Kidney epithelial cell (primary cell): ENCODE data around the gene DNAJC11. TPM values are rescaled to one million over a fixed set of nuclear protein-coding genes. Genes with fewer than 3 reads are reported as not detected.

Source experiments
- DNase-seq: peaks from one replicate; pipeline ENCODE4 v3.0.0-alpha.2; 2010; ENCODE audit warnings: low read depth
- H3K27me3 ChIP-seq: 2 replicates; pipeline ENCODE4 v1.6.0; 2011; ENCODE audit warnings: low read length; ENCODE audit not compliant: control insufficient read depth, insufficient read depth
- H3K36me3 ChIP-seq: 2 replicates; pipeline ENCODE4 v1.5.1; 2011; ENCODE audit warnings: low read length; ENCODE audit not compliant: control insufficient read depth, insufficient read depth
- H3K4me3 ChIP-seq: 2 replicates; pipeline ENCODE4 v1.5.1; 2011; ENCODE audit warnings: low read depth, mild to moderate bottlenecking, control low read depth, low read length
- CTCF ChIP-seq: IDR thresholded peaks from 2 replicates; pipeline ENCODE4 v1.5.1; 2011; ENCODE audit warnings: mild to moderate bottlenecking, moderate library complexity, low read length, control low read depth, inconsistent platforms; ENCODE audit not compliant: insufficient read depth, poor library complexity, severe bottlenecking
- total RNA-seq: library from RNA; depleted of rRNA; stranded (reverse); fragments of >200 nt; gene quantifications from 2 replicates; pipeline ENCODE4 v1.2.3, GENCODE V29; 2015

DNAJC11 gene
- total RNA-seq, 1 donor from 2014 or later, result 35.6 TPM

GRCh38 chr1:6588893-6589520 is 112.6 kb downstream of the DNAJC11 start:
- Histone ChIP-seq H3K27me3 (no peaks in the 10 kb centered on the region), H3K36me3 (peaks cover 7% of the 10 kb centered on the region), H3K4me3 (no peak overlapping the region)
- no peak for DNase-seq
- no peak for TF ChIP-seq CTCF

GRCh38 chr1:6588128-6588892 is 113.3 kb downstream of the DNAJC11 start:
- H3K27me3 ChIP-seq, result no peaks in the 10 kb centered on the region
- H3K36me3 ChIP-seq, result peaks cover 7% of the 10 kb centered on the region
- no peak for TF ChIP-seq CTCF
- DNase-seq, result no peak
- H3K4me3 ChIP-seq, result no peak overlapping the region

GRCh38 chr1:6587261-6588005 is 114.2 kb downstream of the DNAJC11 start:
- Histone ChIP-seq H3K27me3 (no peaks in the 10 kb centered on the region), H3K4me3 (no peak overlapping the region), H3K36me3 (peaks cover 5% of the 10 kb centered on the region)
- TF ChIP-seq CTCF, result no peak
- DNase-seq, result no peak

- Histone ChIP-seq H3K36me3 (peaks cover 4% of the 10 kb centered on the region), H3K4me3 (no peak overlapping the region), H3K27me3 (no peaks in the 10 kb centered on the region)
- no peak for DNase-seq
- no peak for TF ChIP-seq CTCF
These were observed 115.2 kb downstream of the DNAJC11 start for GRCh38 chr1:6586404-6586816.

- DNase-seq, result no peak
- H3K36me3 ChIP-seq, result peaks cover 4% of the 10 kb centered on the region
These were observed 115.8 kb downstream of the DNAJC11 start for GRCh38 chr1:6585841-6586240.

More at GRCh38 chr1:6585841-6586240, 115.8 kb downstream of the DNAJC11 start:
- Histone ChIP-seq H3K27me3 (no peaks in the 10 kb centered on the region), H3K4me3 (no peak overlapping the region)
- TF ChIP-seq CTCF, result no peak
